ENCODE results near the gene MAP6D1.

The MAP6D1 gene

DNA sequence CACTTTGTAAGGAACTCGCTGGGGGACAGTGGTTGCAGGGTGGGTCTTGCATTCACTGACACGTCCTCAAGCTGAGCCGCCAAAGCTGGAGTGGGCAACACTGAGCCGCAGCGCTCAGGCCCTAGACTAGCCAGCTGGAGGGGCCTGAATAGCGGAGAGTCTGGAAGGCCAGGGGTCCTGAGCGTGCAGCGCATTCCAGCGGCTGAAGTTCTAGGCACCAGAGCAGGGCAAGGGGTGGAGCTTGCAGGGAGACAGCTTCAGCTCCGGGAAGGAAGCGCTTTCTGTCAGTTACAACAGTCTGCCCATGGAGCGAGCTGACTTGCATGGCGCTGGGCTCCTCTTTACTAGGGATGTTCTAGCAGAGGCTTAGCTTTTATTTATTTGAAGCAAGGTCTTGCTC is 2.7 kb downstream of the MAP6D1 start:
- no peak for DNase-seq

DNA sequence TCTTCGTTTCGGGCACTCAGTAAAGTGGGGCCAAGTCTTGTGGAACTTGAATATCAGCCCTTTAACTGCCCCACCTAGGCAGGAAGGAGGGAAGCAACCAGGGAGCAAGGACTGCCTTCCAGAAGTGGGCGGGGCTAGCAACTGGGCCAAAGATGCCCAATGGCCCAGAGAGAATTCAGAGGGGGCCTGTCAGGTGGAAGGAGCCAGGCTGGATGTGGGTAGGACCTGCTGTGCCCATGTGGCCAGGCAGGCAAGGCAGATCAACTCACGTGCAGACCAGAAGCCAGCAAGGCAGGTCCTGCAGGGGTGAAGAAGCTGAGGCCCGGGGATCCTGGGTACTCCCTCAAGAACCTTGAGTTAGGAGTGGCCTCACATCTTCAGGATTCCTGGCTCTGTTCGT is 5.5 kb downstream of the MAP6D1 start:
- no peak for DNase-seq

DNA sequence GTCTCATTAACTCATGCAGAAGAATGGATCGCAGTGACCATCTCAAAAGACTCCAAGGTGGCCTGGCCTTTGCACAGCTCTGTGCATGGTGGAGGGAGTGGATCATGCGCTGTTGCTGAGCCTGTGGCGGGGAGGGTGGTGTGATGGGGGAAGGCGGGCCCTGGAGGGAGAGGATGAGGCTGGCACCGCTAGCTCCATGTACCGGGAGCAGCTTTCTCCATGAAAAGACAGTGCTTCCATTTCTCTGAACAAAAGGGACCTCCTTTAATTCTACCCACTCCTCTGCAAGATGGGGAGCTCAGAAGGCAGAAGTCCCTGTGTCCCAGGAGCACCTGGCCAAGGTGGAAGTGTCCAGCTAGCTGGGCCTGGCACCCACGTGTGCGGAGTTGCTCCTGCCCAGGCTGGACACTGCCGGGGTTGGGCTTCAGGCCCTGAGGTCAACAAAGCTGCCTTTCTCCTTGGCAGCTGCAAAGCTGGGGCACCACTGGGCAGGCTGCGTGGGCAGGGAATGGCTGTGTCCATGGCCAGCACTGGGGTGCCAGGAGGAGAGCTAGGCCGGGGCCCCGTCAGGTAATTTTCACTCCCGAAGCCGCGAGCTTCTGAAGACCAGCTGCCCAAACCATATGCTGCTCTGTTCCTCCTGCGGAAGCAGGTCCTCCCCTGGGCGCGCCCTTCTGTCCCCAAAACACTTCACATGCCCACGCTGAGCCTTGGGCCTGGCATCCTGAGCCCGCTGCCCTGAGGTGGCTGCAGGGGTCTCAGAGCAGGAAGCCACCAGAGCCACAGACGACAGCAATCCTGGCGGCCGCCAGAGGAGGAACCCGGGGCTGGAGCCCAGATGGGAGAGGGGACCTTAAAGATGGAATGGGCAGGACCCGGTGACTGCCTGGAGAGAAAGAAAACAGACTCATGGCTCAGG is 6.4 kb downstream of the MAP6D1 start:
- no peak for DNase-seq

DNA sequence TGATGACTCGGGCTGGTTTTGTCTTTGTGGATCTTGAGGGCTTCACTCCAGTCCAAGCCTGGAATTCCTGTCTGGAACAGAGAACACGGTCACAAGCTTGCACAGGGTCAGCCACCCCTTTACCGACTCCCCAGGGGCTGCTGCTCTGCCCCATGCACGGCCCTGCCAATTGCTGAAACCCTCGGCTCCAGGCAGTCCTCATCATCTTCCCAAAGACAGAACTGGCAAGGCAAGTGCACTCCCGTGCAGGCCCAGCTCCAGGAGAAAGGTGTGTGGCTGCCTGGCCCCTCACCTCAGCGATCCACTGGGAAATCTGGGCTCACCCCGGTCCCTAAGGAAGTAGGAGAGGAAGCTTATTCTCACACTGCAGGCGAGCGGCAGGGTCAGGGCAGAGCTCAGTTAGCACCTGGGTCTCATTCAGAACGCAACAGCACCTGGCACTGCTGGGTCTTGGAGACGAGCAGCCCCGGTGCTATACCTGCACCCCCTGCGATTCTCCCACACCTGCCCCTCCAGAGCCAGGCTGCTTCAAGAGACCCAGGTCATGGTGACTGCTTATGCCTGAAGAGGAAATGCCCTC is 7.2 kb downstream of the MAP6D1 start:
- DNase-seq: peak in 2 of 3 experiments; percentile 34 to 54

DNA sequence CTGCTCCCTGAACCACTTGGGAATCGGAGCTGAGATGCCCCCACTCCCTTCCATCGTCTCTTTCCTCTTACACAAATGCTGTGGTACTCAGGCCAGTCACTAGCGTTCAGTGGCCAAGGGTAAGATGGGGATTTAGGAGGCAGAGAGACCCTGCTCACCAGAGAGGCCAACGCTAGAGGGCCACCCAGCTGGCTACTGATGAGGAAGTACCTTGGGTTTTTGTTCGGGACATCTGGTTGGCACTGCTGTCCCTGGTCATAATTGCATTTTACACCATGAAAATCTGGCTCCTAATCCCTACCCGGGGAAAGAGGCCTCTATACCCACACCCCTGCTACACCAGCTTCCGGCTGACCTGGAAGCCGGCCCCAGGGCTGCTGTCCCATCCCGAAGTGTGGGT is 7.7 kb downstream of the MAP6D1 start:
- DNase-seq: no peak

DNA sequence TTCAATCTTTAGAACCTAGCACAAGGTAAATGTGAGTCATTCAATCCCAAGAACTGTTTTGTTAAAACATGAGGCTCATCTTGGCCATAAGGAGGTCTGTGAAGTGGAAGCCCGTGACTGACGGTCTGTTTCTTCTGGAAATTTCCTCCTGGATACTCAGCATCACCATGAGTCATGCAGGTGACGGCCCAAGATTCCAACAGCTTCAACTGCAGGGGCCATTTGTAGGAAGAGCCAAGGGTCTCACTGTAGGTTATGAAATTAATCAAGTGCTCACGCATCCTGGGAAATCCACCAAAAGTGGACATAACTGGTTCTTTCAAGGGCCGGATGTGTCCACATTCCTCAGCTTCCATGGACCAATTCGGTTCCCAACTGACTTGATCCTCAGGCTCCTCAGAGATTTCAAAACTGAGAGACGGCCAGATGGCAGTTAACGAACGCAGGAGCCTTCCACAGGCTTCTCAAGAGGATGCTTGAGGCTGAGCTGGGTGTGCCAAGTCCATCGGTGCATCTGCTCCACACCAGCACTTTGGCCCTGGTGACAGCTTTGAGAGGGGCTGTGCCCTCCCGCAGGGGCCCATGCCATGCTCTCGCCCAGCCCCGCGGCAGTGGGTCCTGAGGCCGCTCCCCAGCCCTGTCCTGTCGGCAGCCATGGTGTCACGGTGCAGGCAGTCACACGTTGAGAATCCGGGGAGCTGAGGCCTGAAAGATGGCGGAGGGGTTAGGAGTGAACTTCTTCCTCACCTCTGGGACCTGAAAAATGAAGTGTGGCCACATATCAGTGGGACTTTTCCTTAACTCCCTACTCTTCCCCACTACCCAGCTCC is 8.5 kb downstream of the MAP6D1 start:
- DNase-seq: peak in 1 of 3 experiments; percentile 14

DNA sequence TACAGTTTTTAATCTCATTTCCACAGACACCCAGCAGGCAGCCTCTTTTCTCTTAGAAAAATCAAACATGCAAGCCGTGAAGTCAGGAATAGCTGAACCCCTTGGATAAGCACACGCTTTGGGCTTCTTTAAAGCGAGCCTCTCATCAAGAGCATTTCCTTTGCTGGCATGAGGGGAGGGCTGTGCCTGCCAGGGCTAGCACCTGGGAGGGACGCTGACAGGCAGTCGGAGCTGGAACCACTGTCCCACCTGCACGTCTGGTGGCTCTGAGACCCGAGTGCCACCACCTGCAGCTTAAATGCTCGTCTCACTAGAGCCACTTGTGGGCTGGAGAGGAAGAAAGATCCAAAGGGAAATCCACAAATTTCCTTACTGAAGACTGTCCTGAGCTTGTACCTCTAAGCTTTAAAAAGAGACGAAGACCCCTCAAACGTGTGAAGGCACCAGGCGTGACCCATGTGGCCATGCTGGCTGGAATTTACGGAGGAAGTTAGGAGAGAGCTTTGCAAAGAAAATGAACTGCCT is 9.4 kb downstream of the MAP6D1 start:
- DNase-seq: peak; percentile 45 to 73 (median 60)

DNA sequence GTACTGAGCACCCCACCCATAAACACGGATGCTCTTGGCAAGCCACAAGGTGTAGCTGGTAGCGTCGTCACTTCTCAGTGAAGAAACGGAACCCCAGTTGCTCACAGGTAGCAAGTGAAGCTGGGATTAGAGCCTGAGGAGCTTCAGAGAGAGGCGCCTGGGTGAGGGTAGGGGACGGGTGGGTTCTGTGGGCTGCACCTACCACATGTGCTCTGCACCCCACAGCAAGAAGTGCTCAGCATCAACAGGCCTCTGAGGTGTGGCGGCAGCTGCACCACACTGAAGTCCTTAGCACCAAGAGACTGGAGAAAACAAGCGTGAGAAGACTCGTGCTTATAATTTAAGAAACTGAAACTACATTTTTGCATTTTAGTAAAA is 9.8 kb downstream of the MAP6D1 start:
- peak in 1 of 3 experiments; percentile 71 for DNase-seq

DNA sequence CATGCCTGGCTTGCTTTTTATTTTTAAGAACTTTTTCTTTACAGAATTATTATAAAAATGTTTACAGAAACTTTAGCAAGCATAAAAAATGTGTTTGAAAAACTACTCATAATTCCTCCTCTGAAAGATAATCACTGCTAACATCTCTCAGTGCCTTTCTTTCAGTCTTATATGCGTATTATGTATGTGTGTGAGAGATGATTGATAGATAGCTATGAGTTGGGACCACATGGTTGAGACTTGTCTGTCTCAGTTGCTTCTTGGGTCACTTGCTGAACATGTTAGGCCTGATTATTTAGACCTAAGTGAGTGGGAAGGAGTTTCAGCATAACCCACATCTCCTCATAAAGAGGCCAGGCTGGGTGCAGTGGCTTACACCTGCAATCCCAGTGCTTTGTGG is 11.1 kb downstream of the MAP6D1 start:
- no peak for DNase-seq

DNA sequence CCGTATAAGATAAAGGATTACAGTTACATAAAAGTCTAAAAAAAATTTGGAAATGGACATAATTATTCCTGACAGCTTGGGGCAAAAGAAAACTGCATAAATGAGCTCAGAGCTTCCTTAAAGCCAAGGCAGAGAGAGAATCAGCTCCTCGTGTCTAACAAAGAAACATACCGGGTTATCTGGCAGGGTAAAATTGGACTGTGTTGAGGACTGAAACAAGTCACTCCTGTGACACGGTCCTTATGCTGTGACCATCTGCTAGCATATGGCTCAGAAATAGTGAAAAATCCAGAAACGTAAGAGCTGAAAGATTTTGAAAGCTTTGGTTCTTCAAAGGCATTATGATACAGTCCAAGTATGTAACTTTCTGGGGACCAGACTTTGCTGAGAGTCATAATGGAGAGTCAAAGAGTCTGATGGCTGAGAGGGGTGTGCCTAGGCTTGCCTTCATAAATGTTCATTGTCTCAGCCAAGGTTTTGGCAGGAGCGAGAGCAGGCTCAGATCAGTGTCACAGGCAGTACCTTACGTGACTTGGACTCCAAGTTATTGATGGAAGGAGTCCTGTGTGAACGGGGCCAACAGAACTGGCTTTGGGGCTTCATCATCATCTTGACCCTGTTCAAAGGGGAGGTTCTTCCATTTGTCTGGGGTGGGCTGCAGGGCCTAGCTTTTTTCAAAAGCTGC is 12.5 kb downstream of the MAP6D1 start:
- peak in 1 of 3 experiments; percentile 79 for DNase-seq

DNA sequence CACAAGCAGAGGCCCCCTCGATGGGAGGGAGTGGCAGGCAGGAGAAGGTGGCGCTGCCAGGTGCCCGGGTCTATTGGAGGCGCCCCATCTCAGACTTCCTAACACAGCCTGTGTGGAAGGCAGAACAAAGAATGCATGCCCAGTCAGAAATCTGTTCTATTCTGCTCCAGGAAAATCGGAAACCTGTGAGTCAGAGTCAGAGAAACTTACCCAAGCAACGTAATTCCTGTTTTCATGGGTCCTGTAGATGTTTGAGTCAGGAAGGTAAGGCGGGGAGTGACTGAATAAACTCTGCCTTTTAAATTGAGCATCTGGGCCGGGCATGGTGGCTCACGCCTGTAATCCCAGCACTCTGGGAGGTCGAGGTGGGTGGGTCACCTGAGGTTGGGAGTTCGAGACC is 13.7 kb downstream of the MAP6D1 start:
- no peak for DNase-seq

DNA sequence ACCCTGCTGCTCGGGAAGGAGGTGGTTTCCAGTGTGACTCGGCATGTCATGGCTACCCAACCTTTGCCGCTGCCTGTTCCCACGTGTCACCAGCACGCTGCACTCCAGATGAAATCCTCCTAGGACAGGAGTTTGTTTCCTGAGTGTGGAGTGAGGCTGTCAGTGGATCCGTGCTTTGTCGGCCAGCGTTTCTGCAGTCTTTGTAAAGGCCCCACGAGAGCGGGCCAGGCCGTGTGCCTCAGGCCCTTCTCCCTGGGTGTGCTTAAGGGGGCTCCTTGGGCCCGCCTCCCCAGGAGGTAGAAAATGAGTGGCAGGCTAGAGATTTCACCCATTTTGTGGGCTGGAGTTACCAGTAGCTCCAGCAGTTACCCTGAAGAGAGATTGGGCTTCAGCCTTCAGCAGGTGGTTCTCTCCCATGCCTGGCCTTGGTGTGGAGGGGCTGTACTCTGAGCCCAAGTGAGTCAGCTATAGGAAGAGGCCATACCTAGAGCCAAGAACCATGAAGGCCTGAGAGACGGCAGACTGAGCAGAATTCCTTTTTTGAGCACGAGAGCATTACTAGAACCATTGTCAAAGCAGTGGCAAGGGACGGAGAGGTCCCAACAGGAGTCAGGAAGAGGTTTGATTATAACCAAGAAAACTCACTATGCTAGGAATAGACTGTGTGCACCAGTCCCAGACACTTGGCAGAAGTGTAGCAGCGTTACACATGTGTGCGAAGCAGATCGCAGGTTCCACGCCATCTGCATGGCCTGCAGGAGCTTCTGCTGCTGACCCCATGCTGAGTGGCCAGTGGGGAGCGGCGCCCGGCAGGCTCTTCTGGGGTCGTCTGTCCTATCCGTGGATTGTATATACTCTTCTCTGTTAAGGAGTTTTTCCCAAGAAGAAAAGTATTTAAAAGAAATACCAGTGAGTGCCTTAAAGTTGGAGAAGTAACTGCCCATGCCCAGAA is 14.5 kb downstream of the MAP6D1 start:
- DNase-seq: no peak

DNA sequence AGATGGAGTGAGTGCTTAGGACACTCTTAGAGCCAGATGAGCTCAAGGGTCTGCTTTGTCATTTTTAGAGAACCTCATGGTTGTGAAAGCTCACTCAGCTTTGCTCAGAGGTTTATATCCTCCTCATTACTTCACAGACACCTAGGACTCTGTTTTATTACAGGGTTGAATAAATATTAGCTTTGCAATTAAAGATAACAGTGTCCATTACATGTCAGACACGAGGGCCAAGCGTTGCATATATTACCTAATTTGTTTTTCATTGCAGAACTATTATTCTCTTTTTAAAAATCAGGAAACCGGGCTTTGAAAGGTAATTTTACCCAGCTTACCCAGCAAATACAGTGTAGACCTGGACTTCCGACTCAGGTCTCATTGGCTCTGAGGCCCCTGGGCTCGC is 16.1 kb downstream of the MAP6D1 start:
- DNase-seq: peak; percentile 29 to 92 (median 83)

DNA sequence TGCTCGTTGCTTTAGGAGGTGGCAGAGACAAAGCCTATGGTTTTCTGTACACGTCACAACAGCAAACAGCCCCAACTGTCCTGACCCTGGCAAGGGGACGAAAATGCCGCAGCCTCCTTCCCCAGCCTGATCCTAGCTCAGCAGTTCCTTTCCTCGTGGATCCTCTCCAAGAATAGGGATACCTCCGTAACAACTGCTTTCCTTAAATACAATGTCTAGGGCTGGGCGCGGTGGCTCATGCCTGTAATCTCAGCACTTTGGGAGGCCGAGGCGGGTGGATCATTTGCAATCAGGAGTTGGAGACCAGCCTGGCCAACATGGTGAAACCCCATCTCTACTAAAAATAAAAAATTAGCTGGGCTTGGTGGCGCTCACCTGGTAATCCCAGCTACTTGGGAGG is 17.0 kb downstream of the MAP6D1 start:
- DNase-seq: no peak

DNA sequence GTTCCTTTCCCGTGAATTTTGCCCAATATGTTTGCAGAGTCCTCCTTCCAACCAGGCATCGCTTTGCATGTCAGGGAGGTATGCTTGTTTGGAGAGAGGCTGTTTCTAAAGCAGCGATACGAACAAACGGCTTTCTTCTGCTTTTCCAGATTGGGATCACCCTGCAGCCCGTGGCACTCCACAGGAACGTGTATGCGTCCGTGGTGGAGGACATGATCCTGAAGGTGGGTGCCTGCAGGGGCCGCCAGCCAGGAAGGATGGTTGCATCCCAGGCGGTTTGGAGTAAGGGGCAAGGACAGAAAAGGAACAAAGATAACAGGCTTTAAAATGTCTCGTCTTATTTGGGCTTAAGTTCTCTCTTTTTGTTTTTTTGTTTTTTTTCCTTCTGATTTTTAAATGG is 17.5 kb downstream of the MAP6D1 start:
- no peak for DNase-seq

DNA sequence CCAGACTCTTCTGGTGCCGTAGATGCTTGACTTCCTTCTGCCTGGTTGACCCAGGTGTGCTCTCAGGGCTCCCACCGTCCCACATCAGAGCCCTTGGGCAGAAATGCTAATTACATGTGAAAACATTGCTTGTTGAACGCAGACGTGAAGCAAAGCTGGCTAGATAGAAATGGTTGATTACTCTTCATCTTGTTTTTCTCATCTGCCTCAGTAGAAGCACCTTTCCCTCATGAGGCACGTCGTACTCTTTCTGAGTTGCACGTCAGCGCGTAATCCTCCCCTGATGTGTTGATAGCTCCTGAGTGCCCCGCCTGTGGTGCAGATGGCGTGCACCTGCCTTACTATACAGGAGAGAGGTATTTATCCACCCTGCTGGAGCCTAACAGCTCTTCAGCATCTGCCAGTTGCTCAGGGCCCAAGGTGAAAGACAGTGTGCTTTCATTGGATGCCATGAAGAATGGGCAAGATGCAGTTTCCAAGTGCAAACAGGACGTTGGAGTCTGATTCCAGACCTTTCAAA is 18.1 kb downstream of the MAP6D1 start:
- peak; percentile 92 to 100 (median 96) for DNase-seq

DNA sequence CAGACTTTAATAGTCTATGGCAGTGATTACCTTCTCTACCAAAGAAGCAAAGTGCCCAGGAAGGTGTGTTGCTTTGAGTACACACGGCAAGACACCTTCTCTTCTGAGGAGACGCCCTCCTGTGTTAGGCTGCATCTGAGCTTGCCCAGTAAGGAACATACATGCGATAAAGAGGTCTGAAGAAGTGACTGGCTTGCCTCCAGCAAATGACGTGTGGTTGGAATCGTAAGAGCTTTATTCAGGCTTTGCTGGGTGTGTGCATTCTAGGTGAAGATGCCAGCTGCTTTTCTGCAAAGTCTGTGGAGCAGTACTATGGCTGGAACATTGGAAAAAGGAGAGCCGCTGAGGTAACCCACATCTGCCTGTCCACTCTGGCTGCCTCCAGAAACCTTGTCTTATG is 22.4 kb downstream of the MAP6D1 start:
- peak in 1 of 3 experiments; percentile 25 for DNase-seq

DNA sequence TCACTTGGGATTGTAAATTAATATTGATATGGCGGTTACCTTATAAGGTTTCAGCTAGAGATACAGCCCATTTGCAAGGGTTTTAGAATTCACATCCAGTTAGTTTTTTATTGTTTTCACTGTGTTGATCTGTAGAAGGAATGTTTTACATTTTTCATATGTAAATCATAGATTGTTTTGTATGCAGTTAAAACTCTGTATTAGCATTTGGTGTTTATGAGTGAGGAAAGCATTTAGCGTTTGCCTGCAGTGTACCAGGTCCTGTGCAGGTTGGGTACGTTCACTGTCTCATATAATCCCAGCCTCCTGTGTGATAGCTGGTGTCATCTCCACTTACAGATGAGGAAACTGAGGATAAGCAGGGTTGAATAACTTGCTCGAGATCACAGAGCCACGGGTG is 23.8 kb downstream of the MAP6D1 start:
- no peak for DNase-seq

DNA sequence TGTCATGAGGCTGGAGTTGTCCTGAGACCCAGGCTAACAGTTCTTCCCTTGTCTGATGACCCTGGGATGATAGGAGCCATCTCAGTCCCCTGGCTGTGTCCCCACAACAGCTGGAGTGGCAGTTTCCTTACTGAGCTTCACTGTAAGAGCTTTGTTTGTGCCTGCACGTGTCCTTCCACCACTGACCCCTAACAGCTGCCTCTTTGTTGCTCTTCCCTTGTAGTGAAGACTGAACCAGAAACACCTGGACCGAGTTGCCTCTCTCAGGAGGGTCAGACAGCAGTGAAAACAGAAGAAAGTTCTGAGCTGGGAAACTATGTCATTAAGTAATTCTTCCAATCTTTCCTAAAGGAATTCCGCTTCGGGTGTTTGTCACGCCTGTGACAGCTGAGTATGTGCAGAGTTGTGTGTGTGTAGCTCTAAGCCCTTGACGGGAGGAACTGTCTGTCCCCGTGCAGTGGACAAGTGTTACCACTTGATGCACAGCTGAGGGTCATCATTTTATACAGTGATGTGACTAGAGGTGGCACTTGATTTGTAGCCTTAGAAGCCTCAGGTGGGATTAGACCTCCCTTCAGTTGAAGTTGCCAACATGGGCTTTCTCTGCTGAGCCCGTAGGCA is 25.0 kb downstream of the MAP6D1 start:
- DNase-seq: no peak

DNA sequence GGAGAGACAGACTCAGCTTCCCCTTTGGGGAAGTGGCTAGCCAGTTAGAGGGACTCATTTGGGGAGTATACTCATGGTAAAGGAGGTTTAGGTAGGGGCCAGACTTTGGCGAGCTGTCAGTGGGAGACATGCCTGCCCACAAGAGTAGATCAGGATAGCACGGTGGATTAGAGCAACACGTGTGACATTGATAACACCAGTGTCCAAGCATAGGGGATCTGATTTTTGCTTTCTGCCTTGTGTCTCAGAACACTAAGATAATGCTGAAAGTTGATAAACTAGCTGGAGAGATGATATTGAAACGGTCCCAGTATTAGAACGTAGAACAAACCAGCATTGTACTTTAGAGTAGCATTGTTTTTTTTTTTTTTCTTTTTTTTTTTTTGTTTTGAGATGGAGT is 25.9 kb downstream of the MAP6D1 start:
- DNase-seq: no peak

DNA sequence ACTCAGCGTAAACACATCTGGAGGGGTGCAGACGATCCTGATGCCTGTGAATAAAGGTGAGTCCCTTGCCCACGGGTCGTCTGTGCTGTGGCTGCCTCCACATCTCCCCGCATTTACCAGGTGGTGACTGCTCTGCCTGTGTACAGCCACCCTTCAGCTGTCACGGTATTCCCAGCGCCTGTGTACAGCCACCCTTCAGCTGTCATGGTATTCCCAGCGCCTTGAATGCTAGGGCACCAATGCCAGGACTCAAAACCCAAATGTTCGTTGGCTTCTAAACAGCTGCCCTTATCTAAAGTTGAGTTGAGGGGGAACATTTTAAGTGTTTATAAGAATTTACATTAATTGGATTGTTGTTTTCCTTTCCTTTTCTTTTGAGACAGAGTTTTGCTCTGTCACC is 27.4 kb downstream of the MAP6D1 start:
- DNase-seq: no peak

All from NCI-H1417 (cell line).